Lower leg skin (tissue), 3 donors: Measurements from ENCODE around the gene KAZN.

Experiments
- CTCF ChIP-seq, 3 donors: fragments of 450-650 bp; IDR thresholded peaks; one replicate each; pipeline ENCODE4 v1.5.1; 2016; ENCODE audit warnings: antibody characterized with exemption in 3 of 3, mild to moderate bottlenecking in 3 of 3, moderate library complexity in 2 of 3
- POLR2A ChIP-seq, 2 donors: fragments of 450-650 bp; IDR thresholded peaks; one replicate each; pipeline ENCODE4 v1.6.1; 2016 to 2017; ENCODE audit warnings: antibody characterized with exemption in 2 of 2, mild to moderate bottlenecking in 1 of 2, moderate library complexity in 1 of 2

GRCh38 chr1:15123270-15123669, 524.8 kb downstream of the KAZN start:
- no peak for TF ChIP-seq POLR2A (IDR thresholded peaks at IDR 0.05)
- no peak for TF ChIP-seq CTCF (IDR thresholded peaks at IDR 0.05)
